Ishikawa (cell line): ENCODE data around the gene OR13C9.
"Not testable (repeated sequence)": the region's sequence is repeated elsewhere in the genome, so short reads cannot be mapped to it uniquely, and the experiment has no call there.

Experiments
- CEBPB ChIP-seq: IDR thresholded peaks from 2 replicates; pipeline ENCODE4 v1.6.1; 2012
- CREB1 ChIP-seq: IDR thresholded peaks from 2 replicates; pipeline ENCODE4 v1.6.1; 2012; ENCODE audit warnings: low read depth
- EGR1 ChIP-seq: IDR thresholded peaks from 2 replicates; pipeline ENCODE4 v1.6.1; 2012
- EP300 ChIP-seq: IDR thresholded peaks from 2 replicates; pipeline ENCODE4 v1.6.1; 2012; ENCODE audit warnings: borderline replicate concordance
- FOXM1 ChIP-seq: IDR thresholded peaks from 2 replicates; pipeline ENCODE4 v1.6.1; 2012; ENCODE audit warnings: low read depth, borderline replicate concordance
- NFIC ChIP-seq: IDR thresholded peaks from 2 replicates; pipeline ENCODE4 v1.6.1; 2012
- RAD21 ChIP-seq: IDR thresholded peaks from 2 replicates; pipeline ENCODE4 v1.6.1; 2012; ENCODE audit warnings: low read depth
- TAF1 ChIP-seq: IDR thresholded peaks from 2 replicates; pipeline ENCODE4 v1.6.1; 2012; ENCODE audit warnings: low read depth, mild to moderate bottlenecking
- TCF12 ChIP-seq: IDR thresholded peaks from 2 replicates; pipeline ENCODE4 v1.6.1; 2012; ENCODE audit warnings: low read depth
- TEAD4 ChIP-seq: IDR thresholded peaks from 2 replicates; pipeline ENCODE4 v1.6.1; 2012
- YY1 ChIP-seq: IDR thresholded peaks from 2 replicates; pipeline ENCODE4 v1.6.1; 2012; ENCODE audit warnings: low read depth
- ZBTB7A ChIP-seq: IDR thresholded peaks from 2 replicates; pipeline ENCODE4 v1.6.1; 2012; ENCODE audit warnings: low read depth
- TF ChIP-seq, protein P1 (sequence below): IDR thresholded peaks from 2 replicates; pipeline ENCODE4 v1.6.1; 2012
- TF ChIP-seq, protein P2 (sequence below): IDR thresholded peaks from 2 replicates; pipeline ENCODE4 v1.6.1; 2012; ENCODE audit warnings: low read depth, mild to moderate bottlenecking
- TF ChIP-seq, protein P3 (sequence below): IDR thresholded peaks from 2 replicates; pipeline ENCODE4 v1.6.1; 2012

Gene OR13C9

DNA sequence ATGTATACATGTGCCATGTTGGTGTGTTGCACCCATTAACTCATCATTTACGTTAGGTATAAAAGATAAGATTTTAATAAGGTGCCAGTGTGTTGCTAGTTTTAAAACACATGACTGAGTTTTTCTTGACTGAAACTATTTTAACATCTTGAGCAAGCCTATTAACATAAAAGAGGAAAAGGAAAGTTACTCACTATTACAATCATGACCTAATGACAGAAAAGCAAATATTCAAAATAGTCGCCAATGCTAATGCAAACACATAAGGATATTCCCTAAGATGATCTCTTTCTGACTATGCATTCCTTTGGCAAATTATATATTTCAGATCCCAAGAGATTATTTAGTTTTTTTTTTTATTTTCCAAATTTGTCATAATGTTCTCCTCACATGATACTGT, 6.8 kb downstream of the OR13C9 start:
- TF ChIP-seq CEBPB (no peak), TCF12 (no peak), RAD21 (no peak), TEAD4 (no peak), ZBTB7A (no peak), FOXM1 (no peak), YY1 (no peak), EP300 (no peak), NFIC (no peak), EGR1 (no peak), TAF1 (no peak)
- TF ChIP-seq, protein P1, sequence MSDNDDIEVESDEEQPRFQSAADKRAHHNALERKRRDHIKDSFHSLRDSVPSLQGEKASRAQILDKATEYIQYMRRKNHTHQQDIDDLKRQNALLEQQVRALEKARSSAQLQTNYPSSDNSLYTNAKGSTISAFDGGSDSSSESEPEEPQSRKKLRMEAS: no peak
- TF ChIP-seq, protein P2, sequence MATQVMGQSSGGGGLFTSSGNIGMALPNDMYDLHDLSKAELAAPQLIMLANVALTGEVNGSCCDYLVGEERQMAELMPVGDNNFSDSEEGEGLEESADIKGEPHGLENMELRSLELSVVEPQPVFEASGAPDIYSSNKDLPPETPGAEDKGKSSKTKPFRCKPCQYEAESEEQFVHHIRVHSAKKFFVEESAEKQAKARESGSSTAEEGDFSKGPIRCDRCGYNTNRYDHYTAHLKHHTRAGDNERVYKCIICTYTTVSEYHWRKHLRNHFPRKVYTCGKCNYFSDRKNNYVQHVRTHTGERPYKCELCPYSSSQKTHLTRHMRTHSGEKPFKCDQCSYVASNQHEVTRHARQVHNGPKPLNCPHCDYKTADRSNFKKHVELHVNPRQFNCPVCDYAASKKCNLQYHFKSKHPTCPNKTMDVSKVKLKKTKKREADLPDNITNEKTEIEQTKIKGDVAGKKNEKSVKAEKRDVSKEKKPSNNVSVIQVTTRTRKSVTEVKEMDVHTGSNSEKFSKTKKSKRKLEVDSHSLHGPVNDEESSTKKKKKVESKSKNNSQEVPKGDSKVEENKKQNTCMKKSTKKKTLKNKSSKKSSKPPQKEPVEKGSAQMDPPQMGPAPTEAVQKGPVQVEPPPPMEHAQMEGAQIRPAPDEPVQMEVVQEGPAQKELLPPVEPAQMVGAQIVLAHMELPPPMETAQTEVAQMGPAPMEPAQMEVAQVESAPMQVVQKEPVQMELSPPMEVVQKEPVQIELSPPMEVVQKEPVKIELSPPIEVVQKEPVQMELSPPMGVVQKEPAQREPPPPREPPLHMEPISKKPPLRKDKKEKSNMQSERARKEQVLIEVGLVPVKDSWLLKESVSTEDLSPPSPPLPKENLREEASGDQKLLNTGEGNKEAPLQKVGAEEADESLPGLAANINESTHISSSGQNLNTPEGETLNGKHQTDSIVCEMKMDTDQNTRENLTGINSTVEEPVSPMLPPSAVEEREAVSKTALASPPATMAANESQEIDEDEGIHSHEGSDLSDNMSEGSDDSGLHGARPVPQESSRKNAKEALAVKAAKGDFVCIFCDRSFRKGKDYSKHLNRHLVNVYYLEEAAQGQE: no peak
- TF ChIP-seq, protein P3, sequence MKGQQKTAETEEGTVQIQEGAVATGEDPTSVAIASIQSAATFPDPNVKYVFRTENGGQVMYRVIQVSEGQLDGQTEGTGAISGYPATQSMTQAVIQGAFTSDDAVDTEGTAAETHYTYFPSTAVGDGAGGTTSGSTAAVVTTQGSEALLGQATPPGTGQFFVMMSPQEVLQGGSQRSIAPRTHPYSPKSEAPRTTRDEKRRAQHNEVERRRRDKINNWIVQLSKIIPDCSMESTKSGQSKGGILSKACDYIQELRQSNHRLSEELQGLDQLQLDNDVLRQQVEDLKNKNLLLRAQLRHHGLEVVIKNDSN: no peak

DNA sequence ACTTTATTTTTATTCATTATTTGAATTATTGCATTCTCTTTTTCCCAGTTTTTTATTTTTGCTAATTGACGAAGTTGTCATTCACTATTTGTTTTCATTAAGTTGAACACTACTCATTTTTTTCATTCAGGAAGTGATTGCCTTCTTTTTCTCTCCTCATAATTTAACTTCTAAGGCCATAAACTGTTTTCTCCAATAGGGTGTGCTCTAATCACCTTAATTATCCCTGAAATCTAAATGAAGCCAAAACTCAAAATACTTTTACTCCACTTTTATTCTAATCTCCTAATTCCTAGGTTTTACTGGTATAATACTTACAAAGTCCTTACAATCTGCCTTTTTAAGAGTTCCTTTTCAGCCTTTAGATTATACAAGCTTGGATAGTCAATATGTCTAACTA, 9.7 kb downstream of the OR13C9 start:
- no peak for TF ChIP-seq TCF12
- peak; percentile 45 for TF ChIP-seq RAD21

- TF ChIP-seq, protein P3: no peak
- TF ChIP-seq, protein P1: no peak
- TF ChIP-seq CREB1: no peak
- TF ChIP-seq TAF1: no peak
- peak; percentile 87 for TF ChIP-seq TEAD4
- peak; percentile 74; the same call in 1 of the 2 replicates for TF ChIP-seq FOXM1
- TF ChIP-seq YY1: no peak
- peak; percentile 68 for TF ChIP-seq TCF12
- peak; percentile 90 for TF ChIP-seq CEBPB
- TF ChIP-seq, protein P2: no peak
- TF ChIP-seq EP300: peak; percentile 89
- TF ChIP-seq NFIC: peak; percentile 83
- no peak for TF ChIP-seq RAD21
These were observed 11.9 kb downstream of the OR13C9 start for GRCh38 chr9:104606152-104606551.

DNA sequence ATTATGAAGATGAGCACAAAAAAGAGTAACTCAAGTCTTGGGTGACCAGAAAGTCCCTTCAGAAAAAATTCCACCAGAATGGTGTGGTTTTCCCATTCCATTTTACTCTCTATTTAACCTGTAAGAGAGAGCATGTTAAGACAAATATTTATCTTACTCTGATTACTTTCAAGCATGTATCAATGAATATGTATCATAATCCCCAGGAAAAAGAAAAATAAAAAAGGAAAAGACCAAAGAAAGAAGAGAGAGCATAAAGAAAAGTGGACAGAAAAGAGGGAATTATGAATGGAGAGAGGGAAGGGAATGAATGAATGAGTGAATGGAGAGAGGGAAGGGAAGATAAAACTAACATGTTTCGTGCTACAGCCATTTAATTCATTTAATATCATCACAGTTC, 12.5 kb downstream of the OR13C9 start, which contains the start of gene OR13C2:
Gene OR13C2, minus strand, starts transcription at position 101 of the 400 bp plus-strand sequence. Its CDS starts 0 bp downstream, at position 101.
- not testable (repeated sequence) for TF ChIP-seq FOXM1, NFIC, RAD21

DNA sequence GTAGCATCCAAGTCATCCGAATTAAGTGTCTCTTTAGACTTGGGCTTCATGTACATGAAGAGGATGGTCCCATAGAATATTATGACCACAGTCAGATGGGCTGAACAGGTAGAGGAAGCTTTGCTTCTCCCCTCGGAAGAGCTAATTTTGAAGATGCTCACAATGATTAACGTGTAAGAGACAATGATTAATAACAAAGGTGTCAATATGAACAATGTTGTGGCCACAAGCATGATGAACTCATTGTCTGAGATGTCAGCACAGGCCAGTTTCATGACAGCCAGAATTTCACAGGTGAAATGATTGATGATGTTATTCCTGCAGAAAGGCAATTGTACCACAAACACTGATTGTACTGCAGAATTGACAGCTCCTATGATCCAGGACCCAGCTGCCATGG, 13.2 kb downstream of the OR13C9 start:
- TF ChIP-seq TEAD4 (no peak), EP300 (no peak), TAF1 (no peak), RAD21 (no peak), NFIC (no peak), YY1 (no peak), EGR1 (no peak), ZBTB7A (no peak), TCF12 (no peak), CREB1 (no peak), CEBPB (no peak), FOXM1 (no peak)
- TF ChIP-seq, protein P3: no peak
- TF ChIP-seq, protein P2: no peak
- TF ChIP-seq, protein P1: no peak
